Right lobe of liver (tissue), 6 donors: ENCODE data around the gene HIGD1A. TPM values are rescaled to one million over a fixed set of nuclear protein-coding genes. Genes with fewer than 3 reads are reported as not detected.

Experiments used
- ATAC-seq, 4 donors: fragments of 200-7000 bp; cut with Tn5 transposase; one replicate each; pipeline ENCODE4 v1.9.1; 2020; ENCODE audit warnings: mild to moderate bottlenecking in 4 of 4, moderate library complexity in 4 of 4
- DNase-seq, 3 donors: peaks; one replicate each; pipeline ENCODE4 v3.0.0-alpha.2; 2020
- H3K27ac ChIP-seq, 3 donors: fragments of 200-600 bp; one replicate each; pipeline ENCODE4 v1.8.0; 2022
- H3K27me3 ChIP-seq, 2 donors: fragments of 200-600 bp; one replicate each; pipeline ENCODE4 v1.8.0; 2022
- H3K36me3 ChIP-seq, 4 donors: fragments of 200-600 bp; sonication (generic) in 1 of 4; one replicate each; pipeline versions ENCODE4 v1.5.1 to v1.8.0; 2017 to 2022; ENCODE audit warnings: control low read depth in 1 of 4
- H3K4me1 ChIP-seq, 4 donors: fragments of 200-600 bp; sonication (generic) in 1 of 4; one replicate each; pipeline versions ENCODE4 v1.5.1 to v1.8.0; 2017 to 2022; ENCODE audit warnings: control low read depth in 1 of 4
- H3K4me3 ChIP-seq, 3 donors: fragments of 200-600 bp; one replicate each; pipeline ENCODE4 v1.8.0; 2022
- H3K9me3 ChIP-seq, 4 donors: fragments of 200-600 bp; sonication (generic) in 1 of 4; one replicate each; pipeline versions ENCODE4 v1.5.1 to v1.8.0; 2017 to 2022; ENCODE audit warnings: control low read depth in 1 of 4
- CTCF ChIP-seq, 4 donors: fragments of 200-600 bp in 3 of 4; fragments of 450-650 bp in 1 of 4; IDR thresholded peaks; one replicate each; pipeline versions ENCODE4 v1.5.1 to v1.8.0; 2016 to 2022; ENCODE audit warnings: antibody characterized with exemption in 4 of 4, mild to moderate bottlenecking in 2 of 4
- POLR2A ChIP-seq: fragments of 450-650 bp; IDR thresholded peaks from one replicate; pipeline ENCODE4 v1.6.1; 2017; ENCODE audit warnings: antibody characterized with exemption, mild to moderate bottlenecking
- WGBS: methylation state at CpG from one replicate; pipeline ENCODE4 v1.1.6; 2018; ENCODE audit warnings: low coverage, low lambda C conversion rate; ENCODE audit not compliant: insufficient coverage; ENCODE audit errors: missing lambda C conversion rate; 5-methylcytosine and 5-hydroxymethylcytosine counted together
- intact Hi-C, 2 donors: fragments of 100-400 bp; cut with DNase I; formaldehyde crosslinking; loops; one replicate each; pipeline versions ENCODE4 v1.11.2 to v1.14.1; 2022
- long read RNA-seq: library from polyadenylated mRNA; unstranded; transcript quantifications from one replicate; pipeline ENCODE4 v2.0.0, GENCODE V29; 2019
- total RNA-seq, 6 experiments: library from RNA; depleted of rRNA in 2 of 6; stranded (reverse); fragments of >200 nt in 2 of 6; fragmentation: NEBNext Ultra II Directional in 3 of 6; extraction: Animal tissue kit (Norgen Biotek cat#: 25700) in 3 of 6; gene quantifications; one replicate each; pipeline versions ENCODE4 v1.1.0 to v1.2.4, GENCODE V29; 2016 to 2023
- donor health status: DM: no; HTN: yes; CAD: no.
- donor health status: DM: no; HTN: no; CAD: no.
- donor health status: DM: no; HTN: no; CAD: no.
- donor health status: DM: no; HTN: yes; CAD: no.
- donor health status: DM: no; HTN: yes; CAD: no.

HIGD1A gene
- total RNA-seq, result 100 to 1,000 TPM; 104 to 348 (median 175) TPM
- long read RNA-seq, transcript HIGD1A-201 (4 exons, 1,373 nt), result major isoform, 51 of 58 reads
- long read RNA-seq, partial matches to known transcripts, result 1 of 58 reads
- long read RNA-seq, other reads (novel, unspliced or antisense), result 4 of 58 reads

GRCh38 chr3:42804106-42804830, at the start of gene HIGD1A:
HIGD1A (minus strand) TSS chr3:42804490; CDS start chr3:42794253, 10,237 bp downstream.
- no peaks in the 10 kb centered on the region for H3K9me3 ChIP-seq
- intact Hi-C loops, result no loop called here
- WGBS, result under 1% methylated on average over 33 of the region's 63 CpGs

GRCh38 chr3:42853739-42854302, 49.5 kb upstream of the HIGD1A start:
- Histone ChIP-seq H3K4me3 (no peak overlapping the region), H3K27me3 (no peaks in the 10 kb centered on the region), H3K4me1 (peaks cover 0 to 56% (median 21%) of the 10 kb centered on the region in 4 donors), H3K9me3 (no peaks in the 10 kb centered on the region), H3K27ac (peak overlapping the region; percentile 76 to 82 (median 79)), H3K36me3 (no peaks in the 10 kb centered on the region)
- no peak for TF ChIP-seq CTCF (IDR thresholded peaks at IDR 0.05)
- peak; percentile 20 for TF ChIP-seq POLR2A
- intact Hi-C loops, result no loop called here
- 54% methylated on average over 4 of the region's 4 CpGs for WGBS
- ATAC-seq, result peak; percentile 36 to 53 (median 38)
- DNase-seq, result no peak

More at GRCh38 chr3:42804106-42804830, at the start of gene HIGD1A:
- H3K4me3 ChIP-seq, result peak within 1 kb of the TSS; percentile 82 to 91 (median 86)
- TF ChIP-seq CTCF (IDR thresholded peaks at IDR 0.05), result no peak
- peak; percentile 100 for TF ChIP-seq POLR2A
- no peaks in the 10 kb centered on the region for H3K27me3 ChIP-seq
- H3K36me3 ChIP-seq, result no peaks in the 10 kb centered on the region
- peaks cover 0 to 42% (median 3%) of the 10 kb centered on the region in 4 donors for H3K4me1 ChIP-seq
- ATAC-seq (peak; percentile 90 to 98 (median 94)), DNase-seq (peak; percentile 98 to 99 (median 99))
- H3K27ac ChIP-seq, result peak within 1 kb of the TSS; percentile 98 to 99 (median 98)

- no peak for ATAC-seq
- Histone ChIP-seq H3K4me1 (peaks cover 0 to 64% (median 21%) of the 10 kb centered on the region in 4 donors), H3K27ac (peak overlapping the region; percentile 76 to 82 (median 79)), H3K9me3 (no peaks in the 10 kb centered on the region), H3K27me3 (no peaks in the 10 kb centered on the region), H3K4me3 (no peak overlapping the region), H3K36me3 (no peaks in the 10 kb centered on the region)
- no peak for TF ChIP-seq POLR2A
- TF ChIP-seq CTCF (IDR thresholded peaks at IDR 0.05), result no peak
- 63% methylated on average over 1 of the region's 1 CpG for WGBS
- intact Hi-C loops, result no loop called here
- DNase-seq, result no peak
Observed at GRCh38 chr3:42853056-42853455, 48.8 kb upstream of the HIGD1A start.

- DNase-seq (peak; percentile 64 to 70 (median 66)), ATAC-seq (peak; percentile 27 to 64 (median 38))
- Histone ChIP-seq H3K36me3 (no peaks in the 10 kb centered on the region), H3K4me3 (no peak overlapping the region), H3K27ac (peak overlapping the region; percentile 76 to 82 (median 79)), H3K9me3 (no peaks in the 10 kb centered on the region), H3K4me1 (peaks cover 0 to 70% (median 24%) of the 10 kb centered on the region in 4 donors), H3K27me3 (no peaks in the 10 kb centered on the region)
- peak; percentile 36 for TF ChIP-seq POLR2A
- no peak for TF ChIP-seq CTCF (IDR thresholded peaks at IDR 0.05)
- intact Hi-C loops, result no loop called here
- 0% methylated on average over 1 of the region's 2 CpGs for WGBS
Observed at GRCh38 chr3:42852441-42852840, 48.2 kb upstream of the HIGD1A start.
